HEK293 (cell line): ENCODE data around the gene PTGDR2.

Source experiments
- CTCF ChIA-PET: fragments of 350-600 bp; formaldehyde crosslinking; extraction: SDS; loops from one replicate; lab custom pipeline; 2021; ENCODE audit warnings: antibody characterized with exemption; lab: Yijun Ruan, JAX
- POLR2A ChIA-PET: fragments of 300-600 bp; formaldehyde crosslinking; extraction: SDS; loops from one replicate; lab custom pipeline; 2020; ENCODE audit warnings: antibody characterized with exemption, inconsistent platforms; lab: Yijun Ruan, JAX
- H3K27ac ChIP-seq: fragments of 200-500 bp; sonication (Bioruptor generic); 2 replicates; pipeline ENCODE4 v1.5.1; 2014; ENCODE audit warnings: low read depth, low read length, control low read depth, inconsistent platforms; ENCODE audit errors: extremely low read depth
- H3K36me3 ChIP-seq, 2 experiments: fragments of 200-500 bp in 1 of 2; sonication (Bioruptor generic) in 1 of 2; 1 replicate in 1 of 2; 2 replicates in 1 of 2; pipeline ENCODE4 v1.5.1; 2014 to 2017; ENCODE audit warnings: inconsistent platforms in 2 of 2, low read length in 2 of 2; ENCODE audit not compliant: control insufficient read depth in 2 of 2, insufficient read depth in 1 of 2
- H3K4me1 ChIP-seq: fragments of 200-500 bp; sonication (Bioruptor generic); 2 replicates; pipeline ENCODE4 v1.5.1; 2014; ENCODE audit warnings: mild to moderate bottlenecking, low read length, inconsistent platforms; ENCODE audit not compliant: control insufficient read depth, insufficient read depth
- H3K4me3 ChIP-seq: 2 replicates; pipeline ENCODE4 v1.5.1; 2011; ENCODE audit warnings: low read depth, mild to moderate bottlenecking, control low read depth, low read length, moderate library complexity
- H3K9me3 ChIP-seq: fragments of 200-500 bp; sonication (Bioruptor generic); 2 replicates; pipeline ENCODE4 v1.5.1; 2014; ENCODE audit warnings: low read depth, low read length, inconsistent platforms; ENCODE audit not compliant: control insufficient read depth, insufficient read depth
- ATF2 ChIP-seq: fragments of 450-650 bp; formaldehyde crosslinking; IDR thresholded peaks from 2 replicates; pipeline ENCODE4 v1.5.1; 2016; ENCODE audit warnings: missing biosample characterization, missing genetic modification characterization, low read depth
- ELK4 ChIP-seq: IDR thresholded peaks from 2 replicates; pipeline ENCODE4 v1.6.1; 2011; ENCODE audit warnings: mild to moderate bottlenecking, low read depth, low read length, borderline replicate concordance
- KLF7 ChIP-seq: fragments of 450-650 bp; formaldehyde crosslinking; IDR thresholded peaks from 2 replicates; pipeline ENCODE4 v1.5.1; 2016; ENCODE audit warnings: missing biosample characterization, missing genetic modification characterization, borderline replicate concordance
- SETDB1 ChIP-seq: IDR thresholded peaks from one replicate; pipeline ENCODE4 v1.6.1; 2017; ENCODE audit warnings: mild to moderate bottlenecking, low read length, moderate library complexity, mixed read lengths; ENCODE audit not compliant: insufficient read length
- TRIM28 ChIP-seq: IDR thresholded peaks from 2 replicates; pipeline ENCODE4 v1.6.1; 2011; ENCODE audit warnings: low read length, control low read depth, borderline replicate concordance
- TSHZ1 ChIP-seq: fragments of 450-650 bp; formaldehyde crosslinking; IDR thresholded peaks from 2 replicates; pipeline ENCODE4 v1.5.1; 2016; ENCODE audit warnings: missing biosample characterization, missing genetic modification characterization, borderline replicate concordance
- ZNF18 ChIP-seq: fragments of 450-650 bp; formaldehyde crosslinking; IDR thresholded peaks from 2 replicates; pipeline ENCODE4 v1.5.1; 2016; ENCODE audit warnings: missing biosample characterization, missing genetic modification characterization
- ZNF214 ChIP-seq: fragments of 450-650 bp; formaldehyde crosslinking; IDR thresholded peaks from 2 replicates; pipeline ENCODE4 v1.5.1; 2017; ENCODE audit warnings: missing biosample characterization, mild to moderate bottlenecking, missing genetic modification characterization, borderline replicate concordance
- ZNF324 ChIP-seq: fragments of 450-650 bp; formaldehyde crosslinking; IDR thresholded peaks from 2 replicates; pipeline ENCODE4 v1.5.1; 2016; ENCODE audit warnings: missing biosample characterization, missing genetic modification characterization
- ZNF362 ChIP-seq: fragments of 450-650 bp; formaldehyde crosslinking; IDR thresholded peaks from 2 replicates; pipeline ENCODE4 v1.5.1; 2016; ENCODE audit warnings: missing biosample characterization, missing genetic modification characterization
- ZNF529 ChIP-seq: fragments of 450-650 bp; formaldehyde crosslinking; IDR thresholded peaks from 2 replicates; pipeline ENCODE4 v1.5.1; 2017; ENCODE audit warnings: missing genetic modification characterization, missing biosample characterization; ENCODE audit not compliant: insufficient replicate concordance
- ZNF624 ChIP-seq: fragments of 450-650 bp; formaldehyde crosslinking; IDR thresholded peaks from 2 replicates; pipeline ENCODE4 v1.5.1; 2017; ENCODE audit warnings: missing biosample characterization, missing genetic modification characterization
- ZNF629 ChIP-seq: fragments of 450-650 bp; formaldehyde crosslinking; IDR thresholded peaks from 2 replicates; pipeline ENCODE4 v1.5.1; 2017; ENCODE audit warnings: missing biosample characterization, missing genetic modification characterization
- ZNF664 ChIP-seq: fragments of 450-650 bp; formaldehyde crosslinking; IDR thresholded peaks from 2 replicates; pipeline ENCODE4 v1.5.1; 2016; ENCODE audit warnings: missing biosample characterization, missing genetic modification characterization
- ZNF670 ChIP-seq: fragments of 450-650 bp; formaldehyde crosslinking; IDR thresholded peaks from 2 replicates; pipeline ENCODE4 v1.5.1; 2016; ENCODE audit warnings: missing biosample characterization, missing genetic modification characterization, low read depth
- ZNF707 ChIP-seq: fragments of 450-650 bp; formaldehyde crosslinking; IDR thresholded peaks from 2 replicates; pipeline ENCODE4 v1.5.1; 2016; ENCODE audit warnings: missing biosample characterization, missing genetic modification characterization
- ZNF76 ChIP-seq: fragments of 450-650 bp; formaldehyde crosslinking; IDR thresholded peaks from 2 replicates; pipeline ENCODE4; 2016; ENCODE audit warnings: low read depth, missing biosample characterization, missing genetic modification characterization, borderline replicate concordance
- ZNF776 ChIP-seq: fragments of 450-650 bp; formaldehyde crosslinking; IDR thresholded peaks from 2 replicates; pipeline ENCODE4 v1.5.0; 2017; ENCODE audit warnings: missing biosample characterization, missing genetic modification characterization, borderline replicate concordance
- ZNF785 ChIP-seq: fragments of 450-650 bp; formaldehyde crosslinking; IDR thresholded peaks from 2 replicates; pipeline ENCODE4 v1.5.1; 2016; ENCODE audit warnings: missing biosample characterization, missing genetic modification characterization

Gene PTGDR2

GRCh38 chr11:60818057-60818456, 37.7 kb downstream of the PTGDR2 start (continued):
- TF ChIP-seq TSHZ1 (tag by site-specific recombination) (no peak), ZNF707 (tag by site-specific recombination) (no peak), ZNF324 (tag by site-specific recombination) (no peak), TRIM28 (no peak)
- TF ChIP-seq, all 188 proteins: peak for 0

- H3K27ac ChIP-seq = no peak overlapping the region
- no peaks in the 10 kb centered on the region for H3K36me3 ChIP-seq
- no peak overlapping the region for H3K4me3 ChIP-seq
- TF ChIP-seq ZNF362 (tag by site-specific recombination) (no peak), SETDB1 (peak; percentile 79)
- CTCF ChIA-PET = interaction anchor here (0.7 to 1.9 kb wide), 2 partner anchors 14 to 110 kb away, joined by 3 to 6 read pairs; no protein-coding TSS in a partner anchor
- POLR2A ChIA-PET = no interaction called here
- H3K4me1 ChIP-seq = no peaks in the 10 kb centered on the region
- no peaks in the 10 kb centered on the region; the same call in 1 of the 2 replicates for H3K9me3 ChIP-seq
Measured at GRCh38 chr11:60816590-60817157, 39.1 kb downstream of the PTGDR2 start.

GRCh38 chr11:60814112-60814511, 41.6 kb downstream of the PTGDR2 start:
- CTCF ChIA-PET = interaction anchor here (0.8 kb wide), 1 partner anchor 18 kb away, joined by 3 read pairs; no protein-coding TSS in a partner anchor
- H3K9me3 ChIP-seq = no peaks in the 10 kb centered on the region; the same call in 1 of the 2 replicates

GRCh38 chr11:60813324-60813723, 42.4 kb downstream of the PTGDR2 start:
- POLR2A ChIA-PET = no interaction called here
- Histone ChIP-seq H3K9me3 (no peaks in the 10 kb centered on the region; the same call in 1 of the 2 replicates), H3K27ac (no peak overlapping the region), H3K4me1 (no peaks in the 10 kb centered on the region), H3K36me3 (no peaks in the 10 kb centered on the region), H3K4me3 (no peak overlapping the region)
- CTCF ChIA-PET = interaction anchor here (0.5 to 0.8 kb wide), 2 partner anchors 18 to 255 kb away, joined by 3 to 5 read pairs; no protein-coding TSS in a partner anchor
- no peak for TF ChIP-seq ZNF785 (tag by site-specific recombination)
- no peak for TF ChIP-seq ZNF214
- TF ChIP-seq ZNF18 = no peak
- no peak for TF ChIP-seq ZNF670 (tag by site-specific recombination)
- no peak for TF ChIP-seq ZNF624 (tag by site-specific recombination)
- no peak for TF ChIP-seq ZNF664 (tag by site-specific recombination)
- no peak for TF ChIP-seq ZNF776 (tag by site-specific recombination)
- TF ChIP-seq ZNF76 = no peak
- TF ChIP-seq KLF7 (tag by site-specific recombination) = no peak
- TF ChIP-seq ELK4 = no peak

More at GRCh38 chr11:60814112-60814511, 41.6 kb downstream of the PTGDR2 start:
- no peak for TF ChIP-seq TRIM28
- no peak for TF ChIP-seq ZNF529 (tag by site-specific recombination)
- no peak for TF ChIP-seq ATF2 (tag by site-specific recombination)
- TF ChIP-seq ZNF629 (tag by site-specific recombination) = no peak
- no peak overlapping the region for H3K4me3 ChIP-seq
- H3K4me1 ChIP-seq = no peaks in the 10 kb centered on the region
- no peak overlapping the region for H3K27ac ChIP-seq
- no peaks in the 10 kb centered on the region for H3K36me3 ChIP-seq
- POLR2A ChIA-PET = no interaction called here
